GM12872 (cell line): ENCODE results near the gene LHPP.

Experiments used
- TF ChIP-seq, protein P1 (sequence below): IDR thresholded peaks from 3 replicates; pipeline ENCODE4 v1.5.1; 2011; ENCODE audit warnings: low read depth, mild to moderate bottlenecking, low read length, moderate library complexity; ENCODE audit not compliant: insufficient read depth

The LHPP gene

DNA sequence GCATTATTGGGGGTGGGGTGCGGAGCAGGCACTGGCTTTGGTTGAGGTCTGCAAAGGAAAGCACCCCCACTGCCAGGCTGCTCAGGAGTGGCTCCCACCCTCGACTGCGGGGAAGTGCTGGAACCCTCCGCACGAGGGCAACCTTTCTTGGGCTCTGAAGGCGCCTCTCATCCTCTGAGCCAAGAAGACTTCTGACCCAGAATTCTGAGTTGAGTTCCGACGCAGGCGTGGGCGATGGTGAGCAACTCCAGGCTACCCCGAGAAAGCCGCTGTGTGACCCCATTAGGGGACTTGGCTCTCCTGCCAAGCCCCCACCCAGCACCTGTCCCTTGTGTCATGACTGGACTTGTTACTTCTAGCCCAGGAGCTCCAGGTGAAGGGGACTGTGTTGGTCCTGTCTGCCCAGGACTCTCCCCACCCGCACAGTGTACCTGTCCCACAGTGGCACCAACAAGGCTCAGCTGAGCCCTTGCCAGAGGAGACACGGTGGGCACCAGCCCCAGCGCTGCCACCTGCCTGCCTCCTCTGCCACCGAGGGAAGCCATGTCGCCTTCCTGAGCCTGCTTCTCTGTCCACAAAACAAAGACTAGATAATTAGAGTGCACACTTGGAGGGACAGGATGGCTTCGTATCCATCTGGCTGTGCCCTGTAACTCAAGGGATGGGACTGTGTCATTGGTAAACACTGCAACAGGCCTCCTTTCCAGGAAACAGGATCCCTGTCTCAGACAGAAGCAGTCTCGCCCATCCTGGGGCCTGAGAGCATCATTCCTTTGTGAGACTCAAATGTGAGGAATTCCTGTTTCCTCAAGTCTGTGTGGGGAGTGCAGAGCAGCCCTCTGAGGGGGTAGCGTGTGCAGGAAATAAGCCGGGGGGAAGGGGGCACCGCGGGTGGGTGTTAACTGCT, 128.8 kb downstream of the LHPP start:
- TF ChIP-seq, protein P1, sequence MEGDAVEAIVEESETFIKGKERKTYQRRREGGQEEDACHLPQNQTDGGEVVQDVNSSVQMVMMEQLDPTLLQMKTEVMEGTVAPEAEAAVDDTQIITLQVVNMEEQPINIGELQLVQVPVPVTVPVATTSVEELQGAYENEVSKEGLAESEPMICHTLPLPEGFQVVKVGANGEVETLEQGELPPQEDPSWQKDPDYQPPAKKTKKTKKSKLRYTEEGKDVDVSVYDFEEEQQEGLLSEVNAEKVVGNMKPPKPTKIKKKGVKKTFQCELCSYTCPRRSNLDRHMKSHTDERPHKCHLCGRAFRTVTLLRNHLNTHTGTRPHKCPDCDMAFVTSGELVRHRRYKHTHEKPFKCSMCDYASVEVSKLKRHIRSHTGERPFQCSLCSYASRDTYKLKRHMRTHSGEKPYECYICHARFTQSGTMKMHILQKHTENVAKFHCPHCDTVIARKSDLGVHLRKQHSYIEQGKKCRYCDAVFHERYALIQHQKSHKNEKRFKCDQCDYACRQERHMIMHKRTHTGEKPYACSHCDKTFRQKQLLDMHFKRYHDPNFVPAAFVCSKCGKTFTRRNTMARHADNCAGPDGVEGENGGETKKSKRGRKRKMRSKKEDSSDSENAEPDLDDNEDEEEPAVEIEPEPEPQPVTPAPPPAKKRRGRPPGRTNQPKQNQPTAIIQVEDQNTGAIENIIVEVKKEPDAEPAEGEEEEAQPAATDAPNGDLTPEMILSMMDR = no peak

DNA sequence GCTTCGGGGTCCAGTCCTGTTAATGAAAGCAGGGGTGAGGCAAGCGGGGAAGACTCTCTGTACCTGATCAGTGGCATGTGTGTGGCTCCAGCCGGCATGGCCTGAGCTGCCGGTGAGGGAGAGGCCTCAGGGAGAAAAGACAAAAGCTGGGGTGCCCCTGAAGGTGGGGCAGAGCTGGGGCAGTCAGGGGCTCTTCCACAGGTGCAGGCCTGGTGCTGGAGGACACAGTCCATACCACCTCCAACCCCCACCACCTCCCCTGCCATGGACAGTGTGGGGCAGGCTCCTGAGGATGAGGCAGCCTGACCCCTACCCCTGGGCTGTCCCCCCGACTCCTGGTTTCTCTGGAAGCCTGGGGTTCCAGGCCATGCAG, 129.5 kb downstream of the LHPP start:
- TF ChIP-seq, protein P1 = no peak

DNA sequence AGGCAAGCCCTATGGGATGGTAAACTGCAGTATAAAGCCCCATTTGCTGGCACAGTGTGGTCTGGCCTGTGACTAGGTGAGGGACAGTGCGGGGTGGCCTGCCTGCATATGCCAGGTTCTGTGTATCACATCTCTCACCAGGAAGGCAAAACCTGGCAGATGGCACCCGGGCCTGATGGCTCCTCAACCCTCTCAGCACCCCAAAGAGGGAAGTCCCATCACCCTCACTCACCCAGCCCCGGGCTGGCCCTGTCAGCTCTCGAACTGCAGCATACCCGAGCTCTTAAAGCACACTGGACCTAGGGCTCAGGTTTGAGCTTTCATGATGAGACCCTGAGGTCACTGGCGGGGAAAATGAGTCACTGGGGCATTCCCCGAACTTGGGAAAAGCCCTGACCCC, 130.5 kb downstream of the LHPP start:
- TF ChIP-seq, protein P1 = no peak

DNA sequence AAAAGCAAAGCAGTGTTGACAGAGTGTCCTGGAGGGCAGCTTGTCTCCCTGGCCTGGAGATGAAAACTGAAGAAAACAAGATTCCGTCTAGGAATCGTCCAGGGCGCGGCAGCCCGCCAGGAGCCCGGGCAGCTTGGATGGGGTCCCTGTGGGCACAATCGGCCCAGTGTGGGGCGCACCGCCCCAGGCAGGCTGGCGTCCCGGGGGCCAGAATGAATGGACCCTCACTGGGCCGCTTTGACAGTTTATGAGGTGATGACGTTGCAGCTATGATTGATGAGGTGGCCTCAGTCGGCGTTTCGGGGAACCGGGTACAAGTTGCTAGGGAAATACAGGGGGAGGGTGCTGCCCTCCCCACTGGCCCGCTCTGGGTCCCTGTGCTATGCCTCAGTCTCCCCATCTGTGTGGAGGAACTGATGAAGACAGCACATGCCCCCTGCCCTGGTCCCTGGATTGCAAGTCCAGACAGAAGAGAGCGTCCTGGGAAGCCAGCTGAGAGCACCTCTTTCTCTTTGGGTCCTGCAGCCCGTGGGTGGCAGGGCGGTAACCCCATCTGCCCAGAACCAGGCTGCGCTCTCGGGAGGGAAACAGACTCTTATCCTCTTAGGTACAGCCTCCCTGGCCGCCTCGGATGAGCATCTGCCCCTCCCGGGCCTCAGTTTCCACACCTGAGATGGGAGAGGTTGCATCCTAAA, 131.3 kb downstream of the LHPP start:
- TF ChIP-seq, protein P1 = no peak

DNA sequence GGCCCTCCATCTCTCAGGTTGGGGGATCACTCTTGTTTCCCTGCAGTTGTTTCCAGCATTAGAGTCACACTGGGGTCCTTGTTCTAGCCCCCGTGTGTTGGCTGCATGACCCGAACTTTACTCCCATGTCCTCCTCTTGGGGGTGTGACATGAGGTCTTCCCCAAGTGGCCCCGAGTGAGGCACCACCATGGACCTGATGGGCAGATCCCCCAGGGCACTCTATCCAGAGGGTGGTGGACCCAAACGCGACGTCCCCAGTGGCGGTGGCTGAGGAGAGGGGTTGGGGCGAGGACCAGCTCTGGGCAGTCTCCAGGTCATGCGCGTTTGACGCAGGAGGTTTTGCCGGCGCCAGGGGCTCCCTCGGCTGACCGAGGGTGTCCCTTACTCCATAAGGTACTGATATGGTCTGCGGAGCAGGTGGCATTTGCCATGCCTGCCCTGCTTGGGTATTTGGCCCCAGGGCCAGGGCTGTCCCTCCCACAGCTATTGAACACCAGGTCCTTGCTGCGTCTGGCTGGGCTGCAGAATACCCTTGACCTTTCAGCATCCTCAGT, 131.9 kb downstream of the LHPP start:
- TF ChIP-seq, protein P1 = no peak

DNA sequence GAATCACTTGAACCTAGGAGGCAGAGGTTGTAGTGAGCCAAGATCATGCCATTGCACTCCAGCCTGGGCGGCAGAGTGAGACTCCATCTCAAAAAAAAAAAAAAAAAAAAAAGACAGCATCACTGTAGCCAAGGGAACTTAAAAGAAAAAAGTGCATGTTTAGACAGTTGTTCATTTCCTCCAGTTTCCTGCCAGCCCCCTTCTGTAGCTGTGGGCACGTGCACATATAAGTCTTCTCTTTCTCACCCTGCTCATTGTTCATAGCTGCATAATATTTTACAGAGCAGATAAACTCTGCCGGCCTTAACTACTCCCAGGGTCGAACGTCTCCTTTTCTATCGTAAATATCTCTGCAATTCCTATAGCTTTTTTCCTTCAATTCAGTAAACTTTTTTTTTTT, 132.6 kb downstream of the LHPP start:
- TF ChIP-seq, protein P1 = no peak

DNA sequence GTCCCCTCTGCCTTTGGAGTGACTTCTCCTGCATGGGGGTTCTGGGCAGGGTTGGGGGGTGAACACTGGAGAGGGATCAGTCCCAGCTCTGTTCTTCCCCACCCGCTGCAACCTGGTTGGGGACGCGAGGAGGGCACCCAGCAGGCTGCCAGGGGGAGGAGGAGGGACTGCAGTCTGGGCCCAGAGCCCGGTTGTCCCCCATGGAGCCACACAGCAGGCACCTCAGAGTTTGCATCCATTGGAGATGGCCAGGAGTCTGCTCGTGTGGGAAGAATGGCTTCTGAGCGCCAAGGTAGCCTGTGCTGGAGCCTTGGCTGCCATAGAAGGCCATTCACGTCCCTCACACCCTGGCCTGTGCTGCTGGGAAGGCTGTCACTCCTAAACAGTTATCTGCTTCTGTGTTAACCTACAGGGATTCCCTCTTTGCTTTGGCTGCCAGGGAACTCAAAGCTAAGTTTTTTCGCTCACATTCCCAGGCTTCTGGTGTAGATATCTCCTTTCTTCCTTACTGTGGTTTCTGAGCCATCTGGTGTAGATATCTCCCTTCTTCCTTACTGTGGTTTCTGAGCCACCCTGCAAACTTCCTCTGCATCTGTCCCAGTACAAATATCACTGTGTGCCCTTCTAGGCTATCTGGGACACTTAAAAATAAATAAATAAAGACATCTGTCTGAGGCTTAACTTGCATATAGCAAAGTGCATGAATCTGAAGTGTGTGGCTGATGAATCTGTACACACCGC, 133.7 kb downstream of the LHPP start:
- TF ChIP-seq, protein P1 = no peak
